Peyer's patch (tissue), 4 donors: ENCODE data around the gene KIFAP3. TPM values are rescaled to one million over a fixed set of nuclear protein-coding genes. Genes with fewer than 3 reads are reported as not detected.

ENCODE experiments used
- DNase-seq, 3 donors: peaks; one replicate each; pipeline ENCODE4 v3.0.0-alpha.2; 2017 to 2019
- H3K27ac ChIP-seq, 4 donors: fragments of 200-600 bp; sonication (generic); one replicate each; pipeline ENCODE4 v1.5.1; 2016 to 2019
- H3K27me3 ChIP-seq, 2 donors: fragments of 200-600 bp; sonication (generic); one replicate each; pipeline ENCODE4 v1.5.1; 2019
- H3K36me3 ChIP-seq, 3 donors: fragments of 200-600 bp; sonication (generic); one replicate each; pipeline ENCODE4 v1.5.1; 2016 to 2019
- H3K4me1 ChIP-seq, 4 donors: fragments of 200-600 bp; sonication (generic); one replicate each; pipeline ENCODE4 v1.5.1; 2016 to 2019
- H3K4me3 ChIP-seq, 4 donors: fragments of 200-600 bp; sonication (generic); 1 replicate in 3 of 4; 2 replicates in 1 of 4; pipeline ENCODE4 v1.5.1; 2016 to 2019; ENCODE audit warnings: mild to moderate bottlenecking in 1 of 4
- H3K9me3 ChIP-seq, 4 donors: fragments of 200-600 bp; sonication (generic); one replicate each; pipeline ENCODE4 v1.5.1; 2016 to 2019; ENCODE audit warnings: mild to moderate bottlenecking in 1 of 4
- POLR2A ChIP-seq, 2 donors: fragments of 450-650 bp; IDR thresholded peaks; one replicate each; pipeline ENCODE4 v1.5.1; 2017; ENCODE audit warnings: antibody characterized with exemption in 2 of 2, mild to moderate bottlenecking in 2 of 2, moderate library complexity in 2 of 2
- total RNA-seq, 4 donors: library from RNA; depleted of rRNA; stranded (reverse); fragments of >200 nt; gene quantifications; one replicate each; pipeline ENCODE4 v1.1.0, GENCODE V29; 2016
- TF ChIP-seq, protein P1 (sequence below), 6 experiments: fragments of 450-650 bp in 4 of 6; fragments of 200-600 bp in 2 of 6; sonication (generic) in 1 of 6; IDR thresholded peaks; one replicate each; pipeline ENCODE4 v1.5.1; 2017 to 2019; ENCODE audit warnings: antibody characterized with exemption in 6 of 6, mild to moderate bottlenecking in 3 of 6, moderate library complexity in 1 of 6

KIFAP3 gene
- total RNA-seq, 4 donors from 2014 or later = 22.9 to 39.7 (median 25.9) TPM

DNA sequence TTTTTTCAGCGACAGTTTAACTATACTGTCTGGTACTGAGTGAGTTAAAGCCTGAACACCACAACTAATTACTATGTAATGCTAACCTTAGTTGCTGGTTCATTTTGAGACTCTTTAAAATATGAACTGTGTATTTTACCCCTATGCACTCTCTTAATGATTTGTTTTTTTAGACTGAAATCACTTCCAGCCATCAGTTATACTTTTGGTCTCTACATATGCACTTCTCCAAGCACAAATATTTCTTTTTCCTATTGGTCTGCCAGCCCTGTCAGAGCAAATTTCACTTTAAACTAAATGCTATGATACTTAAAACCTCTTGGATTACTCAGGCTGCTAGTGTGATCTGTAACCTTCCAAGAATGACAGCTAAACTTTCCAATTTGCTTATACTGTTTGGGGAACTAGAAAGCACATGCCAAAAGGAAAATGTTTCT, 142.7 kb downstream of the KIFAP3 start:
- no peak for TF ChIP-seq POLR2A (IDR thresholded peaks at IDR 0.05)
- TF ChIP-seq, protein P1, sequence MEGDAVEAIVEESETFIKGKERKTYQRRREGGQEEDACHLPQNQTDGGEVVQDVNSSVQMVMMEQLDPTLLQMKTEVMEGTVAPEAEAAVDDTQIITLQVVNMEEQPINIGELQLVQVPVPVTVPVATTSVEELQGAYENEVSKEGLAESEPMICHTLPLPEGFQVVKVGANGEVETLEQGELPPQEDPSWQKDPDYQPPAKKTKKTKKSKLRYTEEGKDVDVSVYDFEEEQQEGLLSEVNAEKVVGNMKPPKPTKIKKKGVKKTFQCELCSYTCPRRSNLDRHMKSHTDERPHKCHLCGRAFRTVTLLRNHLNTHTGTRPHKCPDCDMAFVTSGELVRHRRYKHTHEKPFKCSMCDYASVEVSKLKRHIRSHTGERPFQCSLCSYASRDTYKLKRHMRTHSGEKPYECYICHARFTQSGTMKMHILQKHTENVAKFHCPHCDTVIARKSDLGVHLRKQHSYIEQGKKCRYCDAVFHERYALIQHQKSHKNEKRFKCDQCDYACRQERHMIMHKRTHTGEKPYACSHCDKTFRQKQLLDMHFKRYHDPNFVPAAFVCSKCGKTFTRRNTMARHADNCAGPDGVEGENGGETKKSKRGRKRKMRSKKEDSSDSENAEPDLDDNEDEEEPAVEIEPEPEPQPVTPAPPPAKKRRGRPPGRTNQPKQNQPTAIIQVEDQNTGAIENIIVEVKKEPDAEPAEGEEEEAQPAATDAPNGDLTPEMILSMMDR (IDR thresholded peaks at IDR 0.05) = no peak
- DNase-seq = no peak
- H3K27me3 ChIP-seq = no peaks in the 10 kb centered on the region
- no peak overlapping the region for H3K4me3 ChIP-seq
- no peaks in the 10 kb centered on the region for H3K9me3 ChIP-seq
- H3K36me3 ChIP-seq = no peaks in the 10 kb centered on the region
- H3K4me1 ChIP-seq = no peaks in the 10 kb centered on the region
- H3K27ac ChIP-seq = no peak overlapping the region

DNA sequence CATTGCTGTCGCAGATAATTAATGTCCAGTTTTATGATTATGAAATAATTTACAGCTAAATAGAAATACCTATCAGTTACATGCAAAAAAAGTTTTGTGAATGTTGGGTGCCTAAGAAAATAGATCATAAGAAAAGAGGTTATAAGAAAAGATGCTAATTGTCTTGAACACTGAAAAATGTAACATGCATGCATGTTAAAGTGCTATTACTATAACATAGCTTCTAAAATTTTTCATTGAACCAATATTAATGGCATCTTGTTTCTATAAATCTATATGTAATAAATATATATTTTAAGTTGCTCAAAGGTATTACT, 145.3 kb downstream of the KIFAP3 start:
- Histone ChIP-seq H3K4me3 (no peak overlapping the region), H3K27me3 (no peaks in the 10 kb centered on the region), H3K4me1 (no peaks in the 10 kb centered on the region), H3K27ac (no peak overlapping the region), H3K9me3 (no peaks in the 10 kb centered on the region), H3K36me3 (no peaks in the 10 kb centered on the region)
- TF ChIP-seq POLR2A (IDR thresholded peaks at IDR 0.05) = no peak
- TF ChIP-seq, protein P1 (IDR thresholded peaks at IDR 0.05) = no peak
- DNase-seq = no peak

DNA sequence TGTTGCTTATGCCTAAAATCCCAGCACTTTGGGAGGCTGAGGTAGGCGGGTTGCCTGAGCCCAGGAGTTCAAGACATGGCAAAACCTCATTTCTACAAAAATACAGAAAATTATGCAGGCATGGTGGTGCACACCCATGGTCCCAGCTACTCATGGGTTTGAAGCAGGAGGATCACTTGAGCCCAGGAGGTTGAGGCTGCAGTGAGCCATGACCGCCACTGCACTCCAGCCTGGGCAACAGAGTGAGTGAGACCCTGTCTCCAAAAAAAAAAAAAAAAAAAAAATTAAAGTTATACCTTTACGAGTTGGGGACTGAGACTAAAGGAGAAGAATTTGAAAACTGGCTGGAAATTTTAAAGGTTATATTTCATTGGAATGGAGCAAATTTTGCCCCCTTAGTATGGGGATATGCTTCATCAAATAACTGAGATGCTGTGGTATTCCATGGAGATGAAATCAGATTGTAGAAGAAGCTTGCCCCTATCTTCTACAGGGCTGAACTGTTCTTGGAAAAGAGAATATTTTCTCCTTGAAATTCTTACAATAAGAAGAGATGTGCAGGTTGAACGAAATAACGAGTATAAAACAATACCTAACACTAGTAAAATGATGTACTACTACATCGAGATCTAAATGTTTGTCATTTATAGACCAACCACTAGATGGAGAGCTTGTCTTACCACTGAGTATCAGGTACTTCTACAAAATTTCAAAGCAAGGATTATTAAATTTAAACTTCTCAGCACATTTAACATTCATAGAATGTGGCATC, 145.9 kb downstream of the KIFAP3 start:
- no peaks in the 10 kb centered on the region for H3K36me3 ChIP-seq
- no peaks in the 10 kb centered on the region for H3K4me1 ChIP-seq
- no peak for TF ChIP-seq POLR2A (IDR thresholded peaks at IDR 0.05)
- TF ChIP-seq, protein P1 (IDR thresholded peaks at IDR 0.05) = peak in 5 of 6 experiments; percentile 64 to 85 (median 74)
- no peak overlapping the region for H3K4me3 ChIP-seq
- DNase-seq = no peak
- H3K27ac ChIP-seq = no peak overlapping the region
- no peaks in the 10 kb centered on the region for H3K27me3 ChIP-seq
- H3K9me3 ChIP-seq = no peaks in the 10 kb centered on the region

DNA sequence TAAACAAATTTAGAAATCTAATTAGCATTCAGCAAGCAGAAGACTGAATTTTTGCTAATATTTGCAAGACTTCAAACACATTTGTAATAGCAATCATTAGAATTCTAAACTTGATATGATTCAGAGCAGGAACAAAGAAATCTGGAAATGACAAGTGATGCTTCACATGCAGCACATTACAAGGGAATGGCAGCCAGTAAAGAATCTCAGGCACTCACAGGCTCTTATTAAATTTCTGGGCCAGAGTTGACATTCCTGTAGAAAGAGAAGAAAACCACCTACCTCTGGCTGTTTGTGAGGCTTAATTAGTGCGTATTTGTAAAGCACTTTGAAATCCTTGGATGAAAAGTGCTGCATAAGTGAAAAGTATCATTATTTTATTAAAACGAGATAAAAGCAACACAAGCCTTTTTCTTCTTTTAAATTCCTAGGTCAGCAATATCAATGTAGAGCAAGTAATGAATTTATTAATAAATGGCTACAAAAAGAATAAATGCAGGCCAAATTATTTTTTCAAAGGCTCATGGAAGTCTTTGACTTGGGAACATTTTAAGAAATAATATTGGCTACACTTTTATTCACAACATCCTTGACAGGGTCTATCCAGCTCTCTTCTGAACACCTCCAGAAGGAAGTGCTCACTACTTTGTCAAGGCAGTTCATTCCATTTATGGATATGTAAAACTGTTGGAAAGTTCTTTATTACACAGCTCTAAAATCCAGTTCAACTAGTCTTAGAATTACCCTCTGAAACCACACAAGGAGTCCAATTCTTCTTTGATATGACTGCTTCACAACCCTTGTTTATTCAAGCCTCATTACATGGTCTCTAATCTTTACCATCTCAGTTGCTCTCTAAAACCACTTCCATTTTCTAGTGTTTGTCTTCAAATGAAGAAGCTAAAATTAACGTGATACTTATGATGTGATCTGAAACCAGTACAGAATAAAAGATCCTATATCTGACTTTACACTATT, 148.7 kb downstream of the KIFAP3 start:
- Histone ChIP-seq H3K27ac (no peak overlapping the region), H3K4me3 (no peak overlapping the region), H3K4me1 (no peaks in the 10 kb centered on the region), H3K27me3 (no peaks in the 10 kb centered on the region), H3K9me3 (no peaks in the 10 kb centered on the region), H3K36me3 (no peaks in the 10 kb centered on the region)
- no peak for TF ChIP-seq POLR2A (IDR thresholded peaks at IDR 0.05)
- TF ChIP-seq, protein P1 (IDR thresholded peaks at IDR 0.05) = no peak
- no peak for DNase-seq

DNA sequence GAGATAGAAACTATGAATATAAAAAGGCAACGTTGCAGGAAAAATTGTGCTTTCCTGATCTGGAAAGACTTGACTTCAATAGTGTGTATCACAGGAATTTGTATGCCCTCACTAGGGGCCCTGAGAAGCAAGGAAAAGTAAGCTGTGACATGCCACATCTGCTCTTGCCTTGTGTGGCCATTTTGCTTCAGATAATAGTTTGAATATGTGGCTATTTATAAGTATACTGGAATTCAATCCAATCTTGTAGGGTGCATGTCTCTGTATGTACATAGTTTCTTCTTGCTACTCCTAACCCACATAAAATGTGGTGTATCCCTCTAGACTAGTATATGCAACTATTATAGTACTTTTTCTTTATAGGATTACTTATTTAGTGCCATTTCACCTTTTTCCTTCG, 149.7 kb downstream of the KIFAP3 start:
- Histone ChIP-seq H3K27me3 (no peaks in the 10 kb centered on the region), H3K9me3 (no peaks in the 10 kb centered on the region), H3K4me3 (no peak overlapping the region), H3K4me1 (no peaks in the 10 kb centered on the region), H3K36me3 (no peaks in the 10 kb centered on the region), H3K27ac (no peak overlapping the region)
- DNase-seq = no peak
- TF ChIP-seq, protein P1 (IDR thresholded peaks at IDR 0.05) = no peak
- no peak for TF ChIP-seq POLR2A (IDR thresholded peaks at IDR 0.05)
